Endometrial microvascular endothelial cells (primary cell): ENCODE results near the gene SCYGR8. TPM values are rescaled to one million over a fixed set of nuclear protein-coding genes. Genes with fewer than 3 reads are reported as not detected.

Source experiments
- in situ Hi-C: cut with HindIII; loops from 2 replicates; pipeline ENCODE4 v1.10.0; 2017; ENCODE audit warnings: low sequenced_read_pairs, low pct_unique_long_range_greater_than_20kb; ENCODE audit errors: inconsistent ontology term
- total RNA-seq: library from RNA; depleted of rRNA; stranded (reverse); fragments of >200 nt; gene quantifications from one replicate; pipeline ENCODE4 v1.2.3, GENCODE V29; 2015; ENCODE audit errors: inconsistent ontology term

Gene SCYGR8
- total RNA-seq, 1 donor from 2014 or later, result not detected

DNA sequence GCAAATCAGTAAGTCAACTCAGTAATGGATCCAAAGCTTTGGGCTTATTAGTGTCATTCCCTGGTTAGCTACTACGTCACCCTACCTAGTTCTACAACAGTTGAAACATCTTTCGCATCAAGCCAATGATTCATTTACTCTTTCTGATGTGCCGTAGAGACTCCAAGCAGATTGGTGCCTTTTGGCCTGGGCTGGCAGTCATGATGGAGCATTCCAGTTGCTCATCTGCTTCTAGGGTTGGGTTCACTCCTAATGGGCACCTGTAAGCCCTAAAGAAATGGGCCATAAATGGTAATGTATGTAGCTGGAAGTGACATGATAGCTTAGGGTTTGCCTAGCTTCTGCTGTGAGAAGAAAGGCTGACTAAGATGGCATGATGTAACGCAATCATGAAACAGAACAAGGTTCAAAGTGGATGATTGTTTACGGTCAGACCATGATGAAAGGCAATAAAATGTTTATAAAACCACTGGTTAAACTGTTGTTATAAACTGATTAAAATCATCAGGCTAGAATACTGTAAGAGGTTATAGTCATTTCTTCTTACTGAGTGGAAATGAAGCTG, 47.5 kb downstream of the SCYGR8 start:
- in situ Hi-C loops, result loop anchor here (10.0 kb wide), 1 partner anchor 62 kb away; no protein-coding TSS in a partner anchor

Other genes with a start within 250 kb of the SCYGR8 start
- not detected for gene SCYGR2, start 147.0 kb upstream of the SCYGR8 start, total RNA-seq
- not detected for gene SCYGR3, start 131.1 kb upstream of the SCYGR8 start, total RNA-seq
- not detected for gene SCYGR4, start 128.4 kb upstream of the SCYGR8 start, total RNA-seq
- gene SCYGR5, start 79.1 kb upstream of the SCYGR8 start, total RNA-seq, result not detected
- not detected for gene SLC19A3, start 27.9 kb upstream of the SCYGR8 start, total RNA-seq
- gene SCYGR6, start 21.1 kb upstream of the SCYGR8 start, total RNA-seq, result not detected
- gene SCYGR7, start 17.6 kb upstream of the SCYGR8 start, total RNA-seq, result not detected
- 2.5 TPM for gene CCL20, start 67.9 kb downstream of the SCYGR8 start, total RNA-seq
- gene DAW1, start 125.7 kb downstream of the SCYGR8 start, total RNA-seq, result 7.0 TPM